Measurements from ENCODE around the gene CALML3. TPM values are rescaled to one million over a fixed set of nuclear protein-coding genes. Genes with fewer than 3 reads are reported as not detected.

CALML3 gene
- total RNA-seq, 1 experiment from 2014 or later = not detected

DNA sequence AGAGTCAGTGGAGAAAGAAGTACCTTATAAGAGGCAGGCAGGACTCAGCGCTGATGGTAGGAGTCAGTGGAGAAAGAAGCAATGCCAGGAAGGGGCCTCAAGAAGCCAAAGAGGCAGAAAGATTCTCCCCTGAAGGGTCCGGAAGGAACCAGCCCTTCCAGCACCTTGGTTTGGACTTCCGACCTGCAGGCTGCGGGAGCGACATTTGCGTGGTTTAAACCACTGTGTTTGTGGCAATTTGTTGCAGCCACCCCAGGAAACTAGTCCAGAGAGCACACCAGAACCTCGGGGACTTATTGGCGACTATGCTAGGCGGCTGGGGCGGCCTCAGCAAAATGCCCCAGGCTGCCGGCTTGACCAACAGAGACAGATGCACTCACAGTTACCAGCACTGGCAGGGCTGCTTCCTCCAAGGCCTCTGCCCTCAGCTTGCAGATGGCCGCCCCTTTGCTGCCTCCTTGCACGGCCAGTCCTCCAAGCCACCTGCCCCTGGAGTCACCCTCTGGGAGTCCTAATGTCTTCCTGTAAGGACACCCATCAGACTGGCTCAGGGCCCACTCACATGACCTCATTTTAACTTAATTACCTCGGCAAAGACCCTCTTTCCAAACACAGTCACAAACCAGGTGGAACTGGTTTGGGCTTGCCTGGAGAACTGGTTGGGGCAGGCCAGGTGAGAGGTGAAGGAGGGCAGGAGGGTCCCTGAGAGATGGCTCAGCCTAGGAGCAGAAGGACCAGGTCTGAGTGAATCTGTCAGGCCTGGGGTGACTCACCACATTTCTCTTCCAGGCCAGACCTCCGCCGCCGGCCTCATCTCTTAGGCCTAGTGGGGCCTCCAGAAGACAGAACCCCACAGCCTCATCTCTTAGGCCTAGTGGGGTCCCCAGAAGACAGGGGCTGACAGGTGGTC, 26.1 kb downstream of the CALML3 start:
- no peak overlapping the region for H3K27ac ChIP-seq (ENCODE audit: insufficient read length, low read depth, low read length)
- no peak overlapping the region for H4K91ac ChIP-seq (ENCODE audit: insufficient read length, low read depth, low read length)
- no peak overlapping the region for H3K56ac ChIP-seq (ENCODE audit: insufficient read length, low read depth, low read length)
- no peak overlapping the region for H3K4me3 Mint-ChIP-seq
- H3K4me1 ChIP-seq (ENCODE audit: insufficient read depth, low read length) = no peaks in the 10 kb centered on the region
- no peak overlapping the region for H3K4me2 ChIP-seq (ENCODE audit: insufficient read depth, insufficient read length, low read length)
- no peak overlapping the region for H2BK5ac ChIP-seq (ENCODE audit: insufficient read length, low read length)
- H2BK20ac ChIP-seq (ENCODE audit: low read depth, low read length, poor library complexity, severe bottlenecking) = no peak overlapping the region
- H3K27me3 ChIP-seq (ENCODE audit: insufficient read depth, low read length) = no peaks in the 10 kb centered on the region
- no peak overlapping the region for H3K9ac ChIP-seq (ENCODE audit: extremely low read depth, insufficient read length, low read length)
- no peak overlapping the region for H4K5ac ChIP-seq (ENCODE audit: insufficient read length, low read depth, low read length)
- no CpG with 5 or more reads among the region's 17 CpGs for WGBS (ENCODE audit: extremely low coverage, insufficient read length, low lambda C conversion rate)
- no peak overlapping the region for H3K18ac ChIP-seq (ENCODE audit: insufficient read length, low read depth, low read length)
- no peaks in the 10 kb centered on the region for H3K79me2 ChIP-seq (ENCODE audit: insufficient read depth, low read length)
- H3T11ph ChIP-seq (ENCODE audit: low read length) = no peak overlapping the region
- no peak overlapping the region for H2BK15ac ChIP-seq (ENCODE audit: low read depth, low read length)
- DNase-seq = no peak
- H3K27me3 Mint-ChIP-seq (ENCODE audit: low read depth) = peaks cover 2% of the 10 kb centered on the region; the same call in 1 of the 2 replicates
- no peak overlapping the region for H2BK12ac ChIP-seq (ENCODE audit: insufficient read length, low read depth, low read length)
- H2AK5ac ChIP-seq (ENCODE audit: insufficient read length, low read length) = no peak overlapping the region
- H3K9me3 Mint-ChIP-seq = no peaks in the 10 kb centered on the region; a peak in 1 of 5 replicates
- H2BK120ac ChIP-seq (ENCODE audit: low read depth, low read length, poor library complexity, severe bottlenecking) = no peak overlapping the region
- TF ChIP-seq, protein P1, sequence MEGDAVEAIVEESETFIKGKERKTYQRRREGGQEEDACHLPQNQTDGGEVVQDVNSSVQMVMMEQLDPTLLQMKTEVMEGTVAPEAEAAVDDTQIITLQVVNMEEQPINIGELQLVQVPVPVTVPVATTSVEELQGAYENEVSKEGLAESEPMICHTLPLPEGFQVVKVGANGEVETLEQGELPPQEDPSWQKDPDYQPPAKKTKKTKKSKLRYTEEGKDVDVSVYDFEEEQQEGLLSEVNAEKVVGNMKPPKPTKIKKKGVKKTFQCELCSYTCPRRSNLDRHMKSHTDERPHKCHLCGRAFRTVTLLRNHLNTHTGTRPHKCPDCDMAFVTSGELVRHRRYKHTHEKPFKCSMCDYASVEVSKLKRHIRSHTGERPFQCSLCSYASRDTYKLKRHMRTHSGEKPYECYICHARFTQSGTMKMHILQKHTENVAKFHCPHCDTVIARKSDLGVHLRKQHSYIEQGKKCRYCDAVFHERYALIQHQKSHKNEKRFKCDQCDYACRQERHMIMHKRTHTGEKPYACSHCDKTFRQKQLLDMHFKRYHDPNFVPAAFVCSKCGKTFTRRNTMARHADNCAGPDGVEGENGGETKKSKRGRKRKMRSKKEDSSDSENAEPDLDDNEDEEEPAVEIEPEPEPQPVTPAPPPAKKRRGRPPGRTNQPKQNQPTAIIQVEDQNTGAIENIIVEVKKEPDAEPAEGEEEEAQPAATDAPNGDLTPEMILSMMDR (conservative IDR thresholded peaks at IDR 0.05) = no peak
- no peaks in the 10 kb centered on the region for H3K36me3 Mint-ChIP-seq (ENCODE audit: insufficient read depth in 1 of 3, low read depth in 3 of 3)
- no peak overlapping the region for H2AFZ ChIP-seq (ENCODE audit: low read length)
- H4K8ac ChIP-seq (replicated peaks; ENCODE audit: insufficient read length, low read depth, low read length) = no peak overlapping the region
- H3K23me2 ChIP-seq (ENCODE audit: insufficient read length, low read depth, low read length, poor library complexity, severe bottlenecking) = no peaks in the 10 kb centered on the region
- no peaks in the 10 kb centered on the region for H3K9me3 ChIP-seq (ENCODE audit: control insufficient read depth, low read depth, low read length)
- no peaks in the 10 kb centered on the region for H3K4me1 Mint-ChIP-seq
- no peak overlapping the region for H3K23ac ChIP-seq (ENCODE audit: insufficient read length, low read depth, low read length)
- H3K27ac Mint-ChIP-seq = peak overlapping the region in 2 of 3 experiments; percentile 34 to 77; a peak in 3 of 7 replicates
- no peak overlapping the region for H3K4ac ChIP-seq (ENCODE audit: low read depth, low read length)
- no peaks in the 10 kb centered on the region for H4K20me1 ChIP-seq (ENCODE audit: control insufficient read depth, insufficient read depth, insufficient read length)
- no peak overlapping the region for H3K14ac ChIP-seq (ENCODE audit: insufficient read depth, low read length)
- no peaks in the 10 kb centered on the region for H3K79me1 ChIP-seq (ENCODE audit: insufficient read depth, low read depth, low read length, poor library complexity, severe bottlenecking)

Measured in H9 (cell line).